Osteocyte (in vitro differentiated cells): ENCODE results near the gene LGR6. TPM values are rescaled to one million over a fixed set of nuclear protein-coding genes. Genes with fewer than 3 reads are reported as not detected.

Experiments used
- DNase-seq: peaks from one replicate; pipeline ENCODE4 v3.0.0; 2021; ENCODE audit warnings: mixed read lengths; ENCODE audit not compliant: unreplicated experiment; ENCODE audit errors: extremely low spot score
- H3K27ac Mint-ChIP-seq: one replicate; pipeline ENCODE4 v1.8.0; 2021; ENCODE audit warnings: mild to moderate bottlenecking, mixed read lengths; ENCODE audit not compliant: unreplicated experiment
- H3K27me3 Mint-ChIP-seq: one replicate; pipeline ENCODE4 v1.8.0; 2021; ENCODE audit warnings: mixed read lengths; ENCODE audit not compliant: unreplicated experiment
- H3K36me3 Mint-ChIP-seq: one replicate; pipeline ENCODE4 v1.8.0; 2021; ENCODE audit warnings: mixed read lengths; ENCODE audit not compliant: unreplicated experiment
- H3K4me1 Mint-ChIP-seq: one replicate; pipeline ENCODE4 v1.8.0; 2021; ENCODE audit warnings: mixed read lengths; ENCODE audit not compliant: unreplicated experiment
- H3K4me3 Mint-ChIP-seq: one replicate; pipeline ENCODE4 v1.8.0; 2021; ENCODE audit warnings: mild to moderate bottlenecking, moderate library complexity, mixed read lengths; ENCODE audit not compliant: unreplicated experiment
- H3K9me3 Mint-ChIP-seq: one replicate; pipeline ENCODE4 v1.8.0; 2021; ENCODE audit warnings: mixed read lengths; ENCODE audit not compliant: unreplicated experiment
- total RNA-seq: library from RNA; stranded (reverse); gene quantifications from 2 replicates; pipeline ENCODE4 v1.2.1, GENCODE V29; 2021
- TF ChIP-seq, protein P1 (sequence below): fragments of 200-600 bp; sonication (generic); IDR thresholded peaks from 2 replicates; pipeline ENCODE4 v1.5.0; 2021; ENCODE audit warnings: antibody characterized with exemption, mild to moderate bottlenecking, moderate library complexity

Gene LGR6
- total RNA-seq, 1 donor from 2014 or later, result 9.9 TPM

DNA sequence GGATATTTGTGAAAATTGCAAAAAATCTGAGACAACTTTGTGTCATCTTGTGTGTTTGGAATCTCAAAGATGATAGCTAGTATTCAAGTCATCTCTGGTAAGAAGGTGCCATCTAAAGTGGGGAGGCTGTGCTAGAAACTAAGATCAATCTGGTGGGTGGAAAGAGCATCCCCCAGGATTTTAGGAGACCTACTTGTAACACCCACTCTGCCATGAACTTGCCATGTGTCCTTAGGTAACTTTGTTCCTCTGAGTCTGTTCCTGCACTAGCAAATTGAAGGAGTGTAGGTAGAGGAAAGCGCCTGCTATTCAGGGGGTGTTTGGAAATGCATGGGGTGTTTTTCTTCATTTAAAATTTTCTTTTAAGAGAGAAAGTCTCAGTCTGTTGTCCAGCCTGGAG is 24.4 kb downstream of the LGR6 start:
- H3K36me3 Mint-ChIP-seq, result no peaks in the 10 kb centered on the region
- no peak overlapping the region for H3K4me3 Mint-ChIP-seq
- peaks cover 17% of the 10 kb centered on the region for H3K27me3 Mint-ChIP-seq
- no peak for DNase-seq
- TF ChIP-seq, protein P1, sequence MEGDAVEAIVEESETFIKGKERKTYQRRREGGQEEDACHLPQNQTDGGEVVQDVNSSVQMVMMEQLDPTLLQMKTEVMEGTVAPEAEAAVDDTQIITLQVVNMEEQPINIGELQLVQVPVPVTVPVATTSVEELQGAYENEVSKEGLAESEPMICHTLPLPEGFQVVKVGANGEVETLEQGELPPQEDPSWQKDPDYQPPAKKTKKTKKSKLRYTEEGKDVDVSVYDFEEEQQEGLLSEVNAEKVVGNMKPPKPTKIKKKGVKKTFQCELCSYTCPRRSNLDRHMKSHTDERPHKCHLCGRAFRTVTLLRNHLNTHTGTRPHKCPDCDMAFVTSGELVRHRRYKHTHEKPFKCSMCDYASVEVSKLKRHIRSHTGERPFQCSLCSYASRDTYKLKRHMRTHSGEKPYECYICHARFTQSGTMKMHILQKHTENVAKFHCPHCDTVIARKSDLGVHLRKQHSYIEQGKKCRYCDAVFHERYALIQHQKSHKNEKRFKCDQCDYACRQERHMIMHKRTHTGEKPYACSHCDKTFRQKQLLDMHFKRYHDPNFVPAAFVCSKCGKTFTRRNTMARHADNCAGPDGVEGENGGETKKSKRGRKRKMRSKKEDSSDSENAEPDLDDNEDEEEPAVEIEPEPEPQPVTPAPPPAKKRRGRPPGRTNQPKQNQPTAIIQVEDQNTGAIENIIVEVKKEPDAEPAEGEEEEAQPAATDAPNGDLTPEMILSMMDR, result no peak
- H3K9me3 Mint-ChIP-seq, result no peaks in the 10 kb centered on the region
- H3K27ac Mint-ChIP-seq, result peak overlapping the region; percentile 77
- peaks cover 56% of the 10 kb centered on the region for H3K4me1 Mint-ChIP-seq

DNA sequence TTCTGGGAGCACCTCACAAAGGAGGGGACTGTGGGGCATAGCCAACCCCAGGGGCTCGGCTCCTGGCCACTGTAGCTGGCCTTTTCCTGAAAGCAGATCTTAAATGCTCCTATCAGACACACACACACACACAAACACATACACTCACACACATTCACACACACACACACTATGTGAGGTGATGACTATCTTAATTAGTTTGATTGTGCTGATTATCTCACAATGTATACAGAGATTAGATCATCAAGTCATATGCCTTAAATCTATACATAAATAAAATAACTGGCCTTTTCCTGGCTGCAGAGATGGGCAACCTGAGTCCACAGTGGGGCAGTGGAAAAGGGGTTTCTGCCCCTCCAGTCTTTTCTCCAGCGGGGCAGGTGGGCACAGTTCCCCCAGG is 27.1 kb downstream of the LGR6 start:
- peaks cover 8% of the 10 kb centered on the region for H3K27me3 Mint-ChIP-seq
- no peaks in the 10 kb centered on the region for H3K36me3 Mint-ChIP-seq
- no peaks in the 10 kb centered on the region for H3K9me3 Mint-ChIP-seq
- TF ChIP-seq, protein P1, result no peak
- H3K27ac Mint-ChIP-seq, result no peak overlapping the region
- H3K4me3 Mint-ChIP-seq, result no peak overlapping the region
- peaks cover 51% of the 10 kb centered on the region for H3K4me1 Mint-ChIP-seq
- no peak for DNase-seq

DNA sequence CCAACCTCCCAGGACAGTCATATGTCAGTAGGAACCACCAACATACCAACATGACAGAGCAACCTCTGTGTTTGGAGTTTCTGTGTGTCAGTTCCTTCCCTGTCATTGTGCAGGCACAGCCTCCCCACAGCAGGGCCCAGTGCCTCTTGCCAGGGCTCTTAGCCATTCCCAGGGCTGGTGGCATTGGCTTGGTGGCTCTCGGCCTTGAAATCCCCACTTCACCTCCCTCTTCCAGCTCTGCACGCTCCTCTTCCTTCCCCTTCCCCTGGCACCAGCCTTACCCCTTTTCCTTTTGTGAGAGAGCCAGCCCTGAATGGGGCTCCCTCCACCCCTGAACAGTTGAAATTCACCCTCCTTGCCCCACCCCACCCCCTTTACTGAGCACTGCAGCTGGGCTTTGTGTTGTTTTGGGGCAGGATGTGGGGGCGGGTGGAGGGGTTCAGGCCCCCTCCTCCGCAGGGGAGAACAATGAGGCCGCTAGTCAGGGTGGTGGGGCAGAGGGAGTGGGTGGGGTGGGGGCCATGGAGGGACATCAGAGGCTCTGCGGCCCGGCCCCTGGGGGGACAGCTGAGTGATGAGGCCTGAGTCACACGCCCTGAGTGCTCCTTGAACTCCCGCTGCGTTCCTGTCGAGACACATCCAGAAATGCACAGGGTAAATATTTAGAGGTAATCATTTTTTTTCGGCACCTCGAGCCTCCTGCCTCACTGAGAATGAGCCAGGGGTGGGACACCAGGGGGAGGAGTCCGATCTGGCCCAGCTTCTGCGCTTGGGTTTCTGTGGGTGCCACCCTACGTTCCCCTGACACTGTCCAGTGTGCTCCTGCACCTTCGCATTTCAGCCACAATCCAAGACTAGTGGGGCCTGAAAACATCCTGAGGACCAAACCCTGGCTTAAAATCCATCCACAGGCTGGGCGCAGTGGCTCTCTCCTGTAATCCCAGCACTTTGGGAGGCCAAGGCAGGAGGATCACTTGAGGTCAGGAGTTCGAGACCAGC is 28.6 kb downstream of the LGR6 start:
- no peaks in the 10 kb centered on the region for H3K9me3 Mint-ChIP-seq
- H3K4me3 Mint-ChIP-seq, result no peak overlapping the region
- peaks cover 4% of the 10 kb centered on the region for H3K36me3 Mint-ChIP-seq
- H3K4me1 Mint-ChIP-seq, result peaks cover 39% of the 10 kb centered on the region
- no peak for DNase-seq
- H3K27me3 Mint-ChIP-seq, result peaks cover 8% of the 10 kb centered on the region
- TF ChIP-seq, protein P1, result no peak
- H3K27ac Mint-ChIP-seq, result peak overlapping the region; percentile 16

DNA sequence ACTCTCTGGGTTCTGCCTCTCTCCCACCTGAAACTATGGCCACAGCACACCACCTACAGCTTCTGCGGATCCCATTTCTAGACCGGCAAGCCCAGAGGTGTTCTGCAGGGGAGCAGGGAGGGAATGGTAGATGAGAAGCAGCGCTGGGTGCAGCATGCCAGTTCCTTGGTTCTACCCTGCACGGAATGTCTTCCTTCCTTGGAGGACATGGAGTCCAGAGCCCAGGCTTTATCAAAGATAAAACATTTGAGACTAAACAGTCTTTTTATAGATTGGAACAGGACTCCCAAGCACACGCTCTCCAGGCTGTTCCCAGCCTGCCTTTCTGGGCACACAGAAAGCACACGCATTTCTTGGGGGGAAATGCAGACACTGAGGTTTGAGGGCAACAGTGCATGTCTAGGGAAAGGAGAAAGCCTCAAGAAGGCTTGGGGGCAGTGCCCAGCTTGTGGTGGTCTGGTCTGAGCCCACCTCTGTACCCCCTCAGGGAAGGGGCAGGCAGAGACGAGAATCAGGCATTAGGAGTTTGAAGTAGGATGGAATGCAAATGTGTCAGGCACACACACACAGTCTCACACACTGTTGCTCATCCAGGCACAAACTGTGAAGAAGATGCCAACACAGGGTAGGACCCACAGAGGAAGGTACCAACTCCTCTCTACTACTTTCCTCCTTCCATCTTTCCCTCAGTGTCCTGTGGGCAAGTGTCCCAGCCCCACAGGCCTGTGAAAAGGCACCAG is 29.7 kb downstream of the LGR6 start:
- Mint-ChIP-seq H3K36me3 (peaks cover 4% of the 10 kb centered on the region), H3K4me3 (no peak overlapping the region), H3K4me1 (peaks cover 30% of the 10 kb centered on the region), H3K27me3 (peaks cover 6% of the 10 kb centered on the region), H3K27ac (peak overlapping the region; percentile 47), H3K9me3 (no peaks in the 10 kb centered on the region)
- DNase-seq, result no peak
- TF ChIP-seq, protein P1, result no peak

DNA sequence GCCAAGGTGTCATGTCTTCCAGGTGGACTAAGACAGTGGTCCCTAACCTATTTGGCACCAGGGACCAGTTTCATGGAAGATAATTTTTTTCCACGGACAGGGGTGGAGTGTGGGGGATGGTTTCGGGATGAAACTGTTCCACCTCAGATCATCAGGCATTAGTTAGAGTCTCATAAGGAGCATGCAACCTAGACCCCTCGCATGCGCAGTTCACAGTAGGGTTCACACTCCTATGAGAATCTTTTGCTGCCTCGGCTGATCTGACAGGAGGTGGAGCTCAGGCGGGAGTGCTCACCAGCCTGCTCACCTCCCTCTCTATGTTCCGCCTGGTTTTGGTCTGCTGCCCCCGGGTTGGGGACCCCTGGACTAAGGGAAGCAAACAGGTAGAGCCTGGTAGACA is 30.9 kb downstream of the LGR6 start:
- Mint-ChIP-seq H3K9me3 (no peaks in the 10 kb centered on the region), H3K27me3 (no peaks in the 10 kb centered on the region), H3K36me3 (peaks cover 4% of the 10 kb centered on the region), H3K27ac (no peak overlapping the region), H3K4me3 (no peak overlapping the region), H3K4me1 (peaks cover 23% of the 10 kb centered on the region)
- no peak for DNase-seq
- TF ChIP-seq, protein P1, result no peak
